Germinal center (tissue), 1 donor: Measurements from ENCODE around the gene TGFB2.

ENCODE experiments used
- DNase-seq: peaks from one replicate; pipeline ENCODE4 v3.0.0; 2012; ENCODE audit warnings: mixed read lengths, low spot score

The TGFB2 gene

GRCh38 chr1:218388591-218388990, 43.5 kb downstream of the TGFB2 start:
- DNase-seq: no peak

DNA sequence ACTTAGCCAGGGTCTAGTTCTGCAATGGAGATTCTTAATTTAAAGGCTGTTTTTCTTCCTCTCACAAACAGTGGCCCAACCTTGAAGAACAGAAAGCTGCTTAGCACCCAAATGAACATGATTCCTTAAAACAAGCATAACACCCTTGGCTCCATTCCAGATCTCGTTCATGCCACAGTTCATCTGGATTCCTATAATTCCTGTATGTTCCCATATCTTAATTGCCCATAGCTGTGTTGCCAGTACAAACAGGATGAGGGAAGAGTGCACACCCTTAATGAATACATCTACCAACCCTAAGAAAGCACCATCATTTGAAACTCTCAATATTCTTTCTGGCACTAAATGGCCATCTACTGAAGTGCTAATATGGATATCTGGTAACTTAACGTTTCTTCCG, 45.5 kb downstream of the TGFB2 start:
- no peak for DNase-seq

DNA sequence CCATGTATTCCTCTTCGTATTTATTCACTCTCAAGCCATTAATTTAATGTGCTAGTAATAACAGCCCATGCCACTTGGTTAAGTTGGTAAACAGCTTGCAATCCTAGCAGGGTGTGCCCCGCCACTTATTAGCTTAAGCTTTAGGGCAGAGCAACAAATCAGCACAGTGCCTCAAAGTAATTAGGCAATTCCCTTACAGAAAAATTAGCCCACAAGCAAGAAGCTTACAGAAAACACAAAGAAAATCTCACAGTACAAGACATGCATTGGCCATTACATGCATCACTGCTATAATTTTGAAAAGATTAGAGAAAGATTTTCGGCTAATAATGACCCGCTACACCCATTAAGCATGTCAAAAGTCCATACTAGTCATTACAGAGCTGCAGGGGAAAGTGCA, 47.6 kb downstream of the TGFB2 start:
- DNase-seq: no peak

DNA sequence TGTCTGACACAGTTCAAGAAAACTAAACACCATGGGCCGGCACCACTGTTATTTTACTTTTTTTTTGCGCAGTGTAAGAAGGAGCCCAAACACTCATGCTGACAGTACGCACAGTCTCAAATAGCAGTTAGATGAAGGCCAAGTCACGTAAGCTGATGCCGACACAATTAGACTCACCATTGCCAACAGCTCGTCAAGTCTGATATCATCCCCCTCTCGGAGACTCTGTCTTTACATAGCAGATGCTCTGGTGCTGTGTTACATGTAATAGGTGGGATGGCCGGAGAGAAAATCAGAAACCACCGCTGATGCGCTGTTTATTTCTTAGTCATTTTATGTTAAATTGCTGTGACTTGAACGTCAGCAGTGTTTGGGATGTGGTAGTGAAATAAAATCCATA, 49.3 kb downstream of the TGFB2 start:
- no peak for DNase-seq

DNA sequence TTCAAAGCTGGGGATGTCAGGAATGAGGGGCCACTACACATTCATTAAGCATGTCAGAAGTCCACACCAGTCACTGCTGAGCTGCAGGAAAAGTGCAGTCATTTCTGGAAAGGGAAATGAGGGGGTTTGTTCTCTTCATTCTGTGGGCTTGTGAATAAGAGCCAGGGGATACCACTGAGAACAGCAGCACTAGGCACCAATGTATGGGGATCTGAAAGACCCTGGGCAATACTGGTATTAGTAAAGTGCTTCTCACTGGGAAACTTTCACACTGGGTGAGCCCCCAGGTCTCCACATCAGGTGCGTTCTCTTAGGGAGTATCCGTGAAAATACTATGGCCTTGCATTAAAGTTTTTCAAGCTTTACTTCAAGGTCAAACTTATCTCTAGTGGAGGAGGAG, 49.9 kb downstream of the TGFB2 start:
- DNase-seq: no peak

- no peak for DNase-seq
Observed at GRCh38 chr1:218395916-218396315, 50.8 kb downstream of the TGFB2 start.

DNA sequence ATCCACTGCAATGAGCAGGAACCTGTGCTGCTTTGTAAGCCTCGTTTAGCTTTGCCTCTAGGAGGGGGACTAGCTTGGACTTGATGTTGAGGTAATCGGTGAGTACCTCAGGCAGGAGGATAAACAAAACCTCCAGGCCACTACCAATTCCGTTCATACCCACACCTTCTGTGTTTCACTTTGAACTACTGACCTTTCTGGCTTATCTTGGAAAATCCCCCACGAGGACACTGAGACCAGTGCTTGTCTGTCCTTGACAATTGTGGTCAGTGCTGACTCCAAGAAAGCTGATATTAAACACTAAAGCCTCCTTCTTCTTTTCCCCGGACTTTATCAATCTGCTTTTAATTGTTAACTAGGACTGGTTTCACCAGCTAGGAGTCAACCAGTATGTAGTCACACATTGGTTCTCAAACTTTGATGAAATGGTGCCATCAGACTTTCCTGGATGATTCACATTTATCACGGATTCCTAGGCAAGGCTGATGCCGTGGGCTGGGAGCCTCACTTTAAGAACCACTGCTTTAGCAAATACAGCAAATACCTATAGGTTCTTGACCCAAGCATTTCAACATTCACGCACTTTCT, 52.7 kb downstream of the TGFB2 start:
- no peak for DNase-seq

GRCh38 chr1:218400624-218401023, 55.5 kb downstream of the TGFB2 start:
- no peak for DNase-seq

- DNase-seq: no peak
Observed at GRCh38 chr1:218401441-218401997, 56.4 kb downstream of the TGFB2 start.

- DNase-seq: no peak
Observed at GRCh38 chr1:218401998-218402785, 57.1 kb downstream of the TGFB2 start.

DNA sequence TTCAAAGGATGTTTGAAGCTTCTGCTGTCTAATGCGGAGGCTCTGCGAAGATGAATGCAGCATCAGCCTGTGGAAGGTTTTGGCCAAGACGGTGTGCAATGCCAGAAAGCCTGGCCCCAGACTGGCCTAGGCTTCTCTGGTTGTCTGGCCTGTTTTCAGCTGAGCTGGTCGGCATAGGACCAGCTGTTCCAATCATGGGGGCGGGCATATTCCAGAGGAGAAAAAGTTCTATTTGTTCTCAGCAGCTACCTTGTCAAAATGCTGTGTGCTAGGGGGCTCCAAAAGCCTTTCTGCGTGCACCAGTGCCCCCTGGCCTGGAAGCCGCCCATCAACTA, 57.6 kb downstream of the TGFB2 start:
- no peak for DNase-seq

GRCh38 chr1:218403300-218403699, 58.2 kb downstream of the TGFB2 start:
- no peak for DNase-seq

DNA sequence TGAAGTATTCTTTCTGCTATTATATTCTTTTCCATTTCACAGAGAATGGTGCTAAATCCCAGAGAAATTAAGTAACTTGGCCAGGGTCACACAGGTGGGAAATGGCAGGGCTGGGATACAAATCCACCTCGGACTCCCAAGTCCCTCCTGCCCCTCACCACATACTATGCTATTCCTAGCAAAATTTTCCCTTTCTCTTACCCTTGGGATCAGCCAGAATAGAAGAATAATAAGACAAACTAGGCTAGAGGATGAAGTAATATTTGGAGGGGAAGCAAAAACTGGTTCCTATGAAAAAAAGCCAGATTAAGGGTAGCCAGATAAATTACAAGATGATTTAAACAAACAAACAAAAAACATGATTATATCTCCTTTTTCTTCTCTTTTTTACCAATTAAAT, 62.5 kb downstream of the TGFB2 start:
- no peak for DNase-seq

- DNase-seq: no peak
Observed at GRCh38 chr1:218408135-218408534, 63.0 kb downstream of the TGFB2 start.

DNA sequence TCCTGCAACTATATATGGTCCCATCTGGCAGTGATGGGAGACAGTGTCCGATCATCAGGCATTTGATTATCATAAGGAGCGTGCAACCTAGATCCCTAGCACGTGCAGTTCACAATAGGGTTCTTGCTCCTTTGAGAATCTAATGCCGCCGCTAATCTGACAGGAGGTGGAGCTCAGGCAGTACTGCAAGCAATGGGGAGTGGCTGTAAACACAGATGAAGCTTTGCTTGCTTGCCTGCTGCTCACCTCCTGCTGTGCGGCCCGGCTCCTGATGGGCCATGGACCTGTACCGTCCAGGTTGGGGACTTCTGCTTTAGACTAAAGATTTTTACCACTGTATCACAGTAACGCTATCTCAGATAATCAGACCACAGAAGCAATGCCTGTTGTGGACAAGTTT, 63.8 kb downstream of the TGFB2 start:
- DNase-seq: no peak

DNA sequence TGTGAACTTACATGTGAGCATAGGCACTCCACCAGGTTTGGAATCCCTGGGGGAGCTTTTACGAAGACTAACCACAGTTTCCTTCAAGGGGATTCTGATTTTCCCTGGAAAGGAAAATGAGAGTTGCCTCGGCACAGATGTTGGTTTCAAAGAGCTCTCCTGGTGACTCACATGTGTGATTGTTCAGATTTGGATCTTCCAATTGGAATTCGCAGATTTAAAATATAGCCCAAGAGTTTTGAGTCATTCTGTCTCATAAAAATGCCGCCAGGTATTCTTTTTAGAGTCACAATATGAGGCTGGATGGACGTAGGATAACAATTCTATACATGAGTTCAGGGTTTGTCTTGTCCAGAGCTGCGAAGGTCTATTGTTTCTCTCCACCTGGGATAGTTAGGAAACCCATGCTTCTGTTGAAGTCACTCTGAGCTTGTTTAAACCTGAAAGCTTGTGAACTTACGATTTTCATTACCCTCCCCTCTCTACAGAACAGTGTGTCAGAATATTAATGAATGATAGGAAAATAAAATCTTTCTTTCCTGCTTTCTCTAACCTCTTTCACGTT, 64.9 kb downstream of the TGFB2 start:
- DNase-seq: no peak

GRCh38 chr1:218411101-218411500, 66.0 kb downstream of the TGFB2 start:
- DNase-seq: no peak

GRCh38 chr1:218412171-218412570, 67.0 kb downstream of the TGFB2 start:
- DNase-seq: no peak

DNA sequence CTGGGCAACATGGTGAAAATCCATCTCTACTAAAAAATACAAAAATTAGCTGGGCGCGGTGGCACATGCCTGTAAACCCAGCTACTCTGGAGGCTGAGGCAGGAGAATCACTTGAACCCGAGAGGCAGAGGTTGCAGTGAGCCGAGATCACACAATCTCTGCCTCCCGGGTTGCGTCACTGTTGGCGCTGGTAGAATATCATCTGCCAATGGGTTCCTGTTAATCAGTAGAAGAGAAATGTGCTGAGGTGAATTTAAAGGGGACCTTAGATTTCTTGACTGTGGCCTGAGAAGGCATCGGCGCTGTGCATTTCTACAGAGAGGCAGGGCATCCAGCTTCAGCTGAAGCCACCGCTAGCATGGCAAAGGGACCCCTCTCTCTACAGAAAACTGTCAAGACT, 68.0 kb downstream of the TGFB2 start:
- no peak for DNase-seq

GRCh38 chr1:218414060-218414728, 69.1 kb downstream of the TGFB2 start:
- no peak for DNase-seq

DNA sequence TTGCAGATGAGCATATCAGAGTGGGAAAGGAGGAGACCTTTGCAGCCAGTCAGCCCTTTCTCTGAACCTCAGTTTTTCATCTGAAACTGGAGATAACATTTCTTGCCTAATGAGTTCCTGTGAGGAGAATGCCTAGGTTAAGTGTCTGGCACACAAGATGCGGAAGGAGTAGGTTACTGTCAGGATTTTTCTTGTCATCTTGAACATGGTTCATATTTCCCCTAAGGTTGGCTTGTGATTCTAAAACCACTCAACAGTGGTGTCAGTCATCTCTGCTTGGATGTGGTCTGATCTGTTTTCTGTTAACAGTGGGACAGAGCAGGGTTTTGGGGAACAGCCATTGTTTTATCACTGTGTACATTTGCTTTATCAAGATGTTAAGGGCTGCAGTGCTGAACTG, 70.6 kb downstream of the TGFB2 start:
- DNase-seq: no peak

DNA sequence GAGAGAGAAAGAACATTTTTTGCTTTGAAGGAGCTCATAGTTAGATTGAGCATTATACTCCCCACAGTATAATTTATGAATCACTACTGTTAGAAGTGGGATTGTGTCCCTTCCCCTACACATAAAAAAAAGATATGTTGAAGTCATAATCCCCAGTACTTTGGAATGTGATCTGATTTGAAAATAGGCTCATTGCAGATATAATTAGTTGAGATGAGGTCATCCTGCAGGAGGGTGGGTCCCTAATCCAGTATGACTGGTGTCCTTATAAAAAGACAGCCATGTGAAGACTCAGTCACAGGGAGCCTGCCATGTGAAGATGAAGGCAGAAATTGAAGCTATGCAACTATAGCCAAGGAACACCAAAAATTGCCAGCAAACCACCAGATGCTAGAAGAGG, 76.4 kb downstream of the TGFB2 start:
- no peak for DNase-seq

DNA sequence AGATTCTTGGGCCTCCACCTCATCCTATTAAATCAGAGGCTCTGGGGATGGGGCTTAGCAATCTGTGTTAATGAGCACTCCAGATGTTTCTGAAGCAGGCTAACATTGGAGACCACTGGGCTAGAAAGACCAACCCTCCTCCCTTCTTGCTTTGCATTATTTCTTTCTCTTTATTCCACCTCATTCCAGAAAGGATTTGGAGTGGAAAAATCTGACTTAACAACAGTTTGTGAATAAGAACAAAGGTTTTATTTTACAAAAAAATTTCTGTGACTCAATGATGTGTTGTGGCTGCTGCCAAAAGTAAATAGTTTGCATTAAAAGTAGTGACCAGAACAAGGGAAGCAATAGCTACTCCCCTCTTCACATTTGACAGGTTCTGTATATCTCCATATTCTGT, 79.4 kb downstream of the TGFB2 start:
- DNase-seq: no peak
